ENCODE data around the gene BMPR1A. TPM values are rescaled to one million over a fixed set of nuclear protein-coding genes. Genes with fewer than 3 reads are reported as not detected.

BMPR1A gene
- total and polyA plus RNA-seq, 5 donors: 10.8 to 92.0 (median 62.2) TPM

DNA sequence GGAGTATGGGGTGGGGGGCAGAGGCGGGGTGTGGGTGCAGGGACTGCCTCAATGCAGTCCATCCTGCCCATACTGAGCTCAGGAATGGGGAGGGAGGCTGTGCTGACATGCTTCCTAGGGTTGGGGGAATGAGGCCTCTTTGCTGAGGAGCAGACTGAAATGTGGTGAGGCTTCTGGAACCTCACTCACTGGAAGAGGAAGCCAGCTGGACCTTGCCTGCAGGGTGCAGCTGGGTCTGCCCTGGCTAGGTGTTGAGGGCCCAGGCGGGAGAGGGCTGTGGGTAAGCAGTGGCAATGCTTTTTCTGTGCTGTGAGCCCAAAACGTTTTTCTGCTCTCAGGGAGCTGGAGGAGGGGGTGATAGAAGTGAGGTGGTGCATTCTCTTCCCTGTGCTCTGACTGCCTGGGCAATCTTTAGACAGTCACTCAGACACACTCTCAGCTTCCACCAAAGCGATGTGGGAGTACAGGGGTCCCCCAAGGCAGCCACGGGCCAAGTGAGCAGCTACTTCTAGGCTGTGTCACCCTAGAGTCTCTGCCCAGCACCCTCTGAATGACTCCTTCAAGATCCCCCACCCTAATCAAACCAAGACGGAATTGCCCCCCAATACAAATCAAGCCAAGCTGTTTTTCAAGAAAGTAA is 41.1 kb upstream of the BMPR1A start:
- Histone ChIP-seq H3K27ac (ENCODE audit: low read length) (no peak overlapping the region), H3K27me3 (ENCODE audit: control insufficient read depth, insufficient read depth) (no peaks in the 10 kb centered on the region), H3K4me3 (ENCODE audit: low read length) (no peak overlapping the region), H3K9me3 (ENCODE audit: control insufficient read depth, low read length) (no peaks in the 10 kb centered on the region), H3K4me1 (ENCODE audit: control insufficient read depth, insufficient read depth, low read length) (peaks cover 5% of the 10 kb centered on the region)
- ATAC-seq (no peak), DNase-seq (no peak)
- WGBS: 63% methylated on average over 6 of the region's 6 CpGs
- intact Hi-C loops (cut with DNase I): no loop called here

DNA sequence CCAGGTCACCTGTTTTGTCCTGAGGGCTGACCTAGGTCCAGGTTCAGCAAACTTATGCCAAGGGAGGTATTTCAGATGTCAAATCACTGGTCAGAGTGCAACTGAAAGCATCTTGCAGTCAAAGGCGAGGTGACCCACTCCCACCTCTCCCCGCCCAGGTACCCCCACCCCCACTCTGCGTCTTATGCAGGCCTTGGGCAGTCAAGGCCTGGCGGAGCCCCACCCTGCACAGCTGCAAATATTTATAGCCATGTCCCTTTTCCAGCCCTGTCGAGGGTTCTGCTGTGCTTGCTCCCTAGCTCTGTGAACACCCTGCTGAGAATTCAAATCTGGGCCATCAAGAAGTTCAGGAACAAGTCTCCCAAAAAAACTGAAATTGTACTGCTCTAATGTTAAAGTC is 40.6 kb upstream of the BMPR1A start:
- Histone ChIP-seq H3K27ac (ENCODE audit: low read length) (no peak overlapping the region), H3K4me1 (ENCODE audit: control insufficient read depth, insufficient read depth, low read length) (peaks cover 5% of the 10 kb centered on the region), H3K9me3 (ENCODE audit: control insufficient read depth, low read length) (no peaks in the 10 kb centered on the region), H3K4me3 (ENCODE audit: low read length) (no peak overlapping the region), H3K27me3 (ENCODE audit: control insufficient read depth, insufficient read depth) (no peaks in the 10 kb centered on the region)
- DNase-seq (no peak), ATAC-seq (no peak)
- 68% methylated on average over 5 of the region's 5 CpGs for WGBS
- intact Hi-C loops (cut with DNase I): no loop called here

DNA sequence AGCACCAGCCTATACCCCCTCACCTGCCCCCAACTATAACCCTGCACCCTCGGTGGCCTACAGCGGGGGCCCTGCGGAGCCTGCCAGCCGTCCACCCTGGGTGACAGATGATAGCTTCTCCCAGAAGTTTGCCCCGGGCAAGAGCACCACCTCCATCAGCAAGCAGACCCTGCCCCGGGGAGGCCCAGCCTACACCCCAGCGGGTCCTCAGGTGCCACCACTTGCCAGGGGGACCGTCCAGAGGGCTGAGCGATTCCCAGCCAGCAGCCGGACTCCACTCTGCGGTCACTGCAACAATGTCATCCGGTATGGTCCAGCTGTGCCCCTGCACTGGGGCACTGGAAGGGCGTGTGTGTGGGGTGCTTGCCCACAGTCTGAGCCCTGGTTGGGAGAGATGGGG is 40.0 kb upstream of the BMPR1A start:
- H3K27ac ChIP-seq (ENCODE audit: low read length): no peak overlapping the region
- H3K27me3 ChIP-seq (ENCODE audit: control insufficient read depth, insufficient read depth): no peaks in the 10 kb centered on the region
- DNase-seq (no peak), ATAC-seq (peak; percentile 7 to 17)
- no peaks in the 10 kb centered on the region for H3K9me3 ChIP-seq (ENCODE audit: control insufficient read depth, low read length)
- no peak overlapping the region for H3K4me3 ChIP-seq (ENCODE audit: low read length)
- intact Hi-C loops (cut with DNase I): no loop called here
- WGBS: 87% methylated on average over 13 of the region's 13 CpGs
- H3K4me1 ChIP-seq (ENCODE audit: control insufficient read depth, insufficient read depth, low read length): peaks cover 5% of the 10 kb centered on the region

DNA sequence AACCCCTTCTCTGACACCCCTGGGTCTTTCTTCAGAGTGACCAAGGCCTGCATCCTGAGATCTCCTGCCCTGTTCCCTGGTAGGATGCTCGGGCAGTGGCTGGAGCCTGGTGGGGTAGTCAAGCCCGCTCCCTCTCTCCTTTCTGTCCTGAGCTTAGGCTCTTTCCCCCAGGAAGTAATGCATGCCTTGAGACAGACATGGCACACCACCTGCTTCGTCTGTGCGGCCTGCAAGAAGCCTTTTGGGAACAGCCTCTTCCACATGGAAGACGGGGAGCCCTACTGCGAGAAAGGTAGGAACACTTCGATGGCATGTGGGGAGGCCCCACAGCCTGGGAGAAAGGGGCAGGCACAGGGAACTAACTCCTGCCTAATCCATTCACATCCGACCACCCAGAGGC is 37.9 kb upstream of the BMPR1A start:
- Histone ChIP-seq H3K4me3 (ENCODE audit: low read length) (no peak overlapping the region), H3K27me3 (ENCODE audit: control insufficient read depth, insufficient read depth) (no peaks in the 10 kb centered on the region), H3K9me3 (ENCODE audit: control insufficient read depth, low read length) (no peaks in the 10 kb centered on the region), H3K4me1 (ENCODE audit: control insufficient read depth, insufficient read depth, low read length) (peaks cover 2% of the 10 kb centered on the region), H3K27ac (ENCODE audit: low read length) (peak overlapping the region; percentile 25)
- DNase-seq (no peak), ATAC-seq (no peak)
- intact Hi-C loops (cut with DNase I): no loop called here
- WGBS: 88% methylated on average over 8 of the region's 8 CpGs

DNA sequence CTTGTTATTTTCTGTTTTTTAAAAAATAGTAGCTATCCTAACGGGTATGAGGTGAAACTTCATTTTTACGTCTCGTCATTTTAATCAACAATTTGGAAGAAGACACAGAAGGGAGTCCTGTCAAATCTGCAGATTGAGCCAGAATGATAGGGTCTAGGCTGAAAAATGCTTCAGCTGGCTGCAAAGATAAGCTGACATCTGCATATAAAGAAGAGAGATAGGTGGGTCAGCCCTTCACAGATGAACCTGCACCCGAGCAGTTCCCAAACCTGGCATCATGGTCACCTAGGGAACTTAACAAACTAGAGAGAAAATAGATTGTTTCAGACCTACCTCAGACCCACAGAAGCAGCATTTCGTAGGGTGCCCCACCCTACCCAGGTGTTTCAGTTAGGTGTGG is 35.2 kb upstream of the BMPR1A start:
- ATAC-seq: no peak
- no peaks in the 10 kb centered on the region for H3K27me3 ChIP-seq (ENCODE audit: control insufficient read depth, insufficient read depth)
- H3K27ac ChIP-seq (ENCODE audit: low read length): no peak overlapping the region
- WGBS: 62% methylated on average over 5 of the region's 5 CpGs
- peaks cover 2% of the 10 kb centered on the region for H3K4me1 ChIP-seq (ENCODE audit: control insufficient read depth, insufficient read depth, low read length)
- intact Hi-C loops (cut with DNase I): no loop called here
- no peaks in the 10 kb centered on the region for H3K9me3 ChIP-seq (ENCODE audit: control insufficient read depth, low read length)
- DNase-seq: no peak
- H3K4me3 ChIP-seq (ENCODE audit: low read length): no peak overlapping the region

DNA sequence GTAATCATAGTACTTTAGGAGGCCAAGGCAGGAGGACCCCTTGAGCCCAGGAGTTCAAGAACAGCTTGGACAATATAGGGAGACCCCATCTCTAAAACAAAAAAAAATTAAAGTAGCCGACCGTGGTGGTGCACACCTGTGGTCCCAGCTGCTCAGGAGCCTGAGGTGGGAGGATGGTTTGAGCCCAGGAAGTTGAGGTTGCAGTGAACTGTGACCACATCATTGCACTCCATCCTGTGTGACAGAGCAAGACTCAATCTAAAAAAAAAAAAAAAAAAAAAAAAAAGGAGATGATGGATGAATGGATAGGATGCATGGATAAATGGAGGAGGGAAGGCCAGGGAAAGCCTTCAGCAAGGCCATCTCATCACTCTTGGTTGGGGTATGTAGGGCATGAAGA is 33.4 kb upstream of the BMPR1A start:
- 89% methylated on average over 2 of the region's 2 CpGs for WGBS

DNA sequence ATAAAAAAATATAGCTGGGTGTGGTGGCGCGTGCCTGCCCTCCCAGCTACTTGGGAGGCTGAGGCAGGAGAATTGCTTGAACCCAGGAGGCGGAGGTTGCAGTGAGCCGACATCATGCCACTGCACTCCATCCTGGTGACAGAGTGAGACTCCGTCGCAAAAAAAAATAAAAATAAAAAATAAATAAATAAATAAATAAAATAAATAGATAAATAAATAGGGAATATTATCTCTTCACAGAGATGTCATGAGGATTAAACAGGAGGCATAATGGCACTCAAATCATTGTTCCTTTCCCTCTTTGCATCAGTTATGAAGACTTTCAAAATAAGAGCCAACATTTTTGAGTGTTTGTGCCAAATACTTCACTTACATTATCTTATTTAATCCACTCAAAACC is 32.0 kb upstream of the BMPR1A start:
- WGBS: 96% methylated on average over 6 of the region's 6 CpGs
- Histone ChIP-seq H3K4me1 (ENCODE audit: control insufficient read depth, insufficient read depth, low read length) (no peaks in the 10 kb centered on the region), H3K4me3 (ENCODE audit: low read length) (no peak overlapping the region), H3K9me3 (ENCODE audit: control insufficient read depth, low read length) (no peaks in the 10 kb centered on the region), H3K27ac (ENCODE audit: low read length) (no peak overlapping the region), H3K27me3 (ENCODE audit: control insufficient read depth, insufficient read depth) (no peaks in the 10 kb centered on the region)
- no peak for ATAC-seq
- DNase-seq: no peak
- intact Hi-C loops (cut with DNase I): no loop called here

More for the DNA sequence above, 33.4 kb upstream of the BMPR1A start:
- ATAC-seq (no peak), DNase-seq (no peak)
- H3K4me3 ChIP-seq (ENCODE audit: low read length): no peak overlapping the region
- H3K27me3 ChIP-seq (ENCODE audit: control insufficient read depth, insufficient read depth): no peaks in the 10 kb centered on the region
- intact Hi-C loops (cut with DNase I): no loop called here
- peaks cover 2% of the 10 kb centered on the region for H3K4me1 ChIP-seq (ENCODE audit: control insufficient read depth, insufficient read depth, low read length)
- H3K27ac ChIP-seq (ENCODE audit: low read length): no peak overlapping the region
- H3K9me3 ChIP-seq (ENCODE audit: control insufficient read depth, low read length): no peaks in the 10 kb centered on the region

DNA sequence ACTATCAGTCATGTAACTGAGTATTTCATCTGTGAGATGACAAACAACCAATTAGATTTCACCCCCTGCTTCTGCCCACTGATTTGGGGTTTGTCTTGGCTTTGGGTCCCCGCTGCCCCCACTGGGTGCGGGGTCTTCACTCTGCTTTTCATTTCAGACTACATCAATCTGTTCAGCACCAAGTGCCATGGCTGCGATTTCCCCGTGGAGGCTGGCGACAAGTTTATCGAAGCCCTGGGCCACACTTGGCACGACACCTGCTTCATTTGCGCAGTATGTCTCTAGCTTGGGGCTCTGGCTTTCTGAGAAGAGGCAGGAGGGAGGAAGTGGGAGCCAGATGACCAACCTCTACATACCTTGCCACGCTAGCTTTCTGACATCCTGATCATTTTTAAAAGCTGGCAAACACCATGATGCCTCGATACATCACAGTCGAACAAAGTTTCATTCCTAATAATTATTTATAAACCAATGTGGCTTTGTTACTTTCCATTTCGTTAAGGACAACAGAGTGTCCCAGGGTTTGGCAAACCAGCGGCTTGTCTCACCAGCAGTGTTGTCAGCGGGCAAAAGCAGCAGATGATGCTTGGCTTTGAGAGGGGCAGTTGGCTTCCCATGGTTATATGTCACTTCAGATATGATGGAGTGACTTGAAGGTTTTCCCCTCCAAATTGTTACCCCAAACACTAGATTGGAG is 30.3 kb upstream of the BMPR1A start:
- no peaks in the 10 kb centered on the region for H3K27me3 ChIP-seq (ENCODE audit: control insufficient read depth, insufficient read depth)
- peaks cover 4% of the 10 kb centered on the region for H3K4me1 ChIP-seq (ENCODE audit: control insufficient read depth, insufficient read depth, low read length)
- intact Hi-C loops (cut with DNase I): no loop called here
- 70% methylated on average over 14 of the region's 14 CpGs for WGBS
- H3K27ac ChIP-seq (ENCODE audit: low read length): peak overlapping the region; percentile 75
- DNase-seq: peak in 1 of 3 donors; percentile 67
- ATAC-seq: peak; percentile 68 to 70
- H3K4me3 ChIP-seq (ENCODE audit: low read length): no peak overlapping the region
- no peaks in the 10 kb centered on the region for H3K9me3 ChIP-seq (ENCODE audit: control insufficient read depth, low read length)

DNA sequence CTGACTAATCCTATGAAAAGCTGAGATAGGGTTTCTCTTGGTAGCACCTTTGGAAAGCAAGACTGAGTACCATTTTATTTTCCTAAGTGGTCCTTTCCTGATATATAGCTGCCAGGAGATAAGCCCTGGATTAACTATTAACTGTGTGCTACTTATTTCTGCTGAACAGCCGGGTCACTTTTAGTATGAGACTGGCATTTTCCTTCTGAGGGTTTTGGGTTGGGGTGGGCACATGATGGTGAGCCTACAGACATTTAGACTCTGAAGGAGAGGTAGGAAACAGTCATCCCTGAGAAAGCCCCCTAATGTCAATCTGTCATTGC is 29.8 kb upstream of the BMPR1A start:
- no peak overlapping the region for H3K4me3 ChIP-seq (ENCODE audit: low read length)
- no peaks in the 10 kb centered on the region for H3K9me3 ChIP-seq (ENCODE audit: control insufficient read depth, low read length)
- 53% methylated on average over 1 of the region's 1 CpG for WGBS
- H3K27me3 ChIP-seq (ENCODE audit: control insufficient read depth, insufficient read depth): no peaks in the 10 kb centered on the region
- H3K4me1 ChIP-seq (ENCODE audit: control insufficient read depth, insufficient read depth, low read length): peaks cover 4% of the 10 kb centered on the region
- ATAC-seq (no peak), DNase-seq (no peak)
- no peak overlapping the region for H3K27ac ChIP-seq (ENCODE audit: low read length)
- intact Hi-C loops (cut with DNase I): no loop called here

DNA sequence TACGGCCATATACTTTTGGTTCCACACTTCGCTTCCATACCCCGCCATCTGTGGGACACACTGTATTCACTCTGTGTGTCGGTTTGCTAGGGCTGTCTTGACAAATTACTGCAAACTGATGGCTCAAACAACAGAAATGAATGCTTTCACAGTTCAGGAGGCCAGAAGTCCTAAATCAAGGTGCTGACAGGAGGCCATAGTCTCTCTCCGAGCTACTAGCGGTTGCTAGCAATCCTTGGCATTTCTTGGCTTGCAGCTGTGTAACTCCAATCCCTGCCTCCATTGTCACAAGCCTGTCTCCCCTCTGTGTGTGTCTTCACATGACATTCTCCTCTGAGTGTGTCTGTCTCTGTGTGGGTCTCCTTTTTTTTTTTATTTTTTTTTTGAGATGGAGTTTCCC is 28.9 kb upstream of the BMPR1A start:
- Histone ChIP-seq H3K9me3 (ENCODE audit: control insufficient read depth, low read length) (no peaks in the 10 kb centered on the region), H3K4me1 (ENCODE audit: control insufficient read depth, insufficient read depth, low read length) (peaks cover 6% of the 10 kb centered on the region), H3K4me3 (ENCODE audit: low read length) (no peak overlapping the region), H3K27ac (ENCODE audit: low read length) (peak overlapping the region; percentile 59), H3K27me3 (ENCODE audit: control insufficient read depth, insufficient read depth) (no peaks in the 10 kb centered on the region)
- DNase-seq (no peak), ATAC-seq (no peak)
- intact Hi-C loops (cut with DNase I): no loop called here
- 67% methylated on average over 6 of the region's 6 CpGs for WGBS

DNA sequence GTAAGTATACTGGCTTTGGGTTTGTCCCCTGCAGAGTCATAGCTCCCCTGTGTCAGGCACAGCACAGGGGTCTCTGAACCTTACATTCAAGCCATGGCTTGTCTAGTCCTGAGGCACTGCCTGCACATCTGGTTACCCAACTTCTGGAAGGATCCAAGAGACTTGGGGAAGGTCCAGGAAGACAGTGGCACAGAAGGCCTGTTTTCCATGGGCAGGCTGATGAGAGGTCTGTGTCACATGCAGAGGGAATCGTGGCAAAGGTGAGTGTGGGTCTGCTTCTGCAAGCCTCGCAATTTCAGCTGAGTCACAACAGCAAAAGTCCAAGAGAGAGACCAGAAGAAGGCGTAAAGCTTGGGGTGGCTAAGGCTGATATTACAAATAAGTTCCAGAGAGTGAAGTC is 28.4 kb upstream of the BMPR1A start:
- H3K4me3 ChIP-seq (ENCODE audit: low read length): no peak overlapping the region
- intact Hi-C loops (cut with DNase I): no loop called here
- peak overlapping the region; percentile 20 for H3K27ac ChIP-seq (ENCODE audit: low read length)
- H3K9me3 ChIP-seq (ENCODE audit: control insufficient read depth, low read length): no peaks in the 10 kb centered on the region
- no peaks in the 10 kb centered on the region for H3K27me3 ChIP-seq (ENCODE audit: control insufficient read depth, insufficient read depth)
- ATAC-seq (no peak), DNase-seq (no peak)
- peaks cover 10% of the 10 kb centered on the region for H3K4me1 ChIP-seq (ENCODE audit: control insufficient read depth, insufficient read depth, low read length)
- 79% methylated on average over 3 of the region's 3 CpGs for WGBS

DNA sequence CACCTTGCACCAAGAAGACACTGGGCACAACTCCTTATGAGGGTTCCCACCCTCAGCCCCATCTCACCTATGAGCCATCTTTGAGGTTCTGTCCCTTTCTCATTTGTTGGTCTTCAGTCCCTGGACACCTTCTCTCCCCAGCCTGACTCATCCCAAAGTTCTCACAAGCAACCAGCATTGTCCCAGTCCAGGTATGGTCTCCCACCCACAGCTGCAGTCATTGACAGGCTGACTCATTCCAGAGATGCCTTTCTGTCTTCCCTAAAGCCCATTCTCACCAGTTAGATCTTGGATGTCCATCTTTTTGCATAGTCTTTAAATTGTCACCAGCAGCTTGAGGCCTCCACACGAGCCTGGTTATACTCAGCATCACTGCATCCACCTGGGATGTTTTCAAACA is 26.7 kb upstream of the BMPR1A start:
- Histone ChIP-seq H3K4me1 (ENCODE audit: control insufficient read depth, insufficient read depth, low read length) (peaks cover 15% of the 10 kb centered on the region), H3K27me3 (ENCODE audit: control insufficient read depth, insufficient read depth) (no peaks in the 10 kb centered on the region), H3K9me3 (ENCODE audit: control insufficient read depth, low read length) (no peaks in the 10 kb centered on the region), H3K27ac (ENCODE audit: low read length) (peak overlapping the region; percentile 2), H3K4me3 (ENCODE audit: low read length) (no peak overlapping the region)
- ATAC-seq: no peak
- 67% methylated on average over 1 of the region's 1 CpG for WGBS
- no peak for DNase-seq
- intact Hi-C loops (cut with DNase I): no loop called here

Measured in right cardiac atrium (tissue), 5 donors.